Measurements from ENCODE around the gene TRAF1. TPM values are rescaled to one million over a fixed set of nuclear protein-coding genes. Genes with fewer than 3 reads are reported as not detected.

TRAF1 gene
- total and polyA plus RNA-seq, 7 donors = 0.46 to 10.0 (median 4.6) TPM

GRCh38 chr9:120863833-120864232, 62.8 kb downstream of the TRAF1 start:
- 91 to 94% methylated on average over 7 of the region's 7 CpGs for WGBS, 2 donors
- no peaks in the 10 kb centered on the region for H3K27me3 ChIP-seq
- no peak overlapping the region for H3K4me3 ChIP-seq
- TF ChIP-seq CTCF (IDR thresholded peaks at IDR 0.05) (no peak), EP300 (IDR thresholded peaks at IDR 0.05) (no peak), POLR2AphosphoS5 (IDR thresholded peaks at IDR 0.05) (no peak), POLR2A (IDR thresholded peaks at IDR 0.05) (no peak)
- H3K36me3 ChIP-seq = peaks cover 14 to 74% (median 25%) of the 10 kb centered on the region in 4 donors
- no peak overlapping the region for H3K27ac ChIP-seq
- intact Hi-C loops (cut with DNase I) = no loop called here
- H3K4me1 ChIP-seq = peaks cover 0 to 9% (median 8%) of the 10 kb centered on the region in 4 donors
- DNase-seq = no peak
- H3K9me3 ChIP-seq = no peaks in the 10 kb centered on the region

- no peak for TF ChIP-seq POLR2A (IDR thresholded peaks at IDR 0.05)
- no peak overlapping the region for H3K27ac ChIP-seq
- no peaks in the 10 kb centered on the region for H3K4me1 ChIP-seq
- 96 to 97% methylated on average over 12 of the region's 12 CpGs for WGBS, 2 donors
- H3K27me3 ChIP-seq = no peaks in the 10 kb centered on the region
- H3K9me3 ChIP-seq = no peaks in the 10 kb centered on the region
- H3K36me3 ChIP-seq = peaks cover 19 to 88% (median 28%) of the 10 kb centered on the region in 4 donors
- DNase-seq = no peak
- H3K4me3 ChIP-seq = no peak overlapping the region
- intact Hi-C loops (cut with DNase I) = no loop called here
Observed at GRCh38 chr9:120862452-120862851, 64.1 kb downstream of the TRAF1 start.

DNA sequence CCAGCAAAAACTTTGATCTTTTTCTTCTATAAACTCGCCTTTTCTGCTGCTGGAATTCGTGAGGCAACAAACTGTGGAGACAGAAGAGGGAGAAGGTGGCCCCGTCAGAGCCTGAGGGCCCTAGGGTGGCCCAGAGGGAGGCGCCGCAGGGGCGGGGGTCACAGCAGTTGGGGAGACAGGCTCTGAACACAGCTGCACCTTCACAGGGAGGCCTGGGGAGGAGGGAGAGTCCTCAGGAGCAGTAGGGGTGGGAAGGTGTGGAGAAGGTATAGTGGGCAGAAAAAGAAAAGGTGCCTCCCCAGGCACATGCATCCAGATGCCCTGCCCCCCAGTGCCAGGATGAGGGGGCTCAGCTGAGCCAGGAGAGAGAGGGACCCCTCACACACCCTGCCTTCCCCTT, 64.7 kb downstream of the TRAF1 start:
- H3K4me1 ChIP-seq = no peaks in the 10 kb centered on the region
- H3K27ac ChIP-seq = no peak overlapping the region
- no peak overlapping the region for H3K4me3 ChIP-seq
- no peak for TF ChIP-seq CTCF (IDR thresholded peaks at IDR 0.05)
- TF ChIP-seq EP300 (IDR thresholded peaks at IDR 0.05) = no peak
- TF ChIP-seq POLR2AphosphoS5 (IDR thresholded peaks at IDR 0.05) = no peak
- TF ChIP-seq POLR2A (IDR thresholded peaks at IDR 0.05) = no peak
- intact Hi-C loops (cut with DNase I) = no loop called here
- no peak for DNase-seq
- H3K27me3 ChIP-seq = no peaks in the 10 kb centered on the region
- no peaks in the 10 kb centered on the region for H3K9me3 ChIP-seq
- H3K36me3 ChIP-seq = peaks cover 19 to 91% (median 30%) of the 10 kb centered on the region in 4 donors
- WGBS, 2 donors = 95 to 96% methylated on average over 6 of the region's 6 CpGs

- Histone ChIP-seq H3K9me3 (no peaks in the 10 kb centered on the region), H3K36me3 (peaks cover 19 to 74% (median 31%) of the 10 kb centered on the region in 4 donors), H3K4me1 (no peaks in the 10 kb centered on the region), H3K27me3 (no peaks in the 10 kb centered on the region), H3K4me3 (no peak overlapping the region), H3K27ac (no peak overlapping the region)
- DNase-seq = no peak
- intact Hi-C loops (cut with DNase I) = no loop called here
- 95% methylated on average over 11 of the region's 11 CpGs for WGBS, 2 donors
- TF ChIP-seq EP300 (IDR thresholded peaks at IDR 0.05) (no peak), CTCF (IDR thresholded peaks at IDR 0.05) (no peak), POLR2A (IDR thresholded peaks at IDR 0.05) (no peak), POLR2AphosphoS5 (IDR thresholded peaks at IDR 0.05) (no peak)
Observed at GRCh38 chr9:120860083-120860482, 66.5 kb downstream of the TRAF1 start.

DNA sequence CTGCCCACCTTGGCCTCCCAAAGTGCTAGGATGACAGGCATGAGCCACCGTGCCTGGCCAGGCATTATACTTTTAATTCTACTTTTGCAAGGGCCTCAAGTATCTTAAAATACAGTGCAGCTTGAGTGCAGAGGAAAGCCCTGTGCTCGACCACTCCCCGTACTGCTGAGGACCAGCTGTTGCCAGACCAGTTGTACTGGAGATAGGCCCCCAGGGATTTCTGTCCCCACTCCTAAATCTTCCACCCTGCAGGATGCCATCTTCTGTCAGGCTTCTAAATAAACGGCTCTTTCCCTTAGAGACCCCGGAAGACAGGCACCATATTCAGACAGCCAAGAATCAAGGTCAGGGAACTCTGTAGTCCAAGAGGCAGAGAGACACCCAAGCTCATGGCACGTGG, 67.2 kb downstream of the TRAF1 start:
- Histone ChIP-seq H3K36me3 (peaks cover 19 to 72% (median 31%) of the 10 kb centered on the region in 4 donors), H3K27me3 (no peaks in the 10 kb centered on the region), H3K27ac (no peak overlapping the region), H3K9me3 (no peaks in the 10 kb centered on the region), H3K4me1 (no peaks in the 10 kb centered on the region), H3K4me3 (no peak overlapping the region)
- 89% methylated on average over 6 of the region's 6 CpGs for WGBS, 2 donors
- no peak for DNase-seq
- intact Hi-C loops (cut with DNase I) = no loop called here
- TF ChIP-seq POLR2AphosphoS5 (IDR thresholded peaks at IDR 0.05) = no peak
- TF ChIP-seq POLR2A (IDR thresholded peaks at IDR 0.05) = no peak
- TF ChIP-seq CTCF (IDR thresholded peaks at IDR 0.05) = no peak
- TF ChIP-seq EP300 (IDR thresholded peaks at IDR 0.05) = no peak
